ENCODE measurements around the gene CADM2. TPM values are rescaled to one million over a fixed set of nuclear protein-coding genes. Genes with fewer than 3 reads are reported as not detected.

Gene CADM2
- total and polyA plus RNA-seq, 3 donors from 2014 or later = 1.3 to 4.0 (median 2.7) TPM

- no peaks in the 10 kb centered on the region for H3K36me3 ChIP-seq (ENCODE audit: low read depth, missing control alignments)
- 67 to 72% methylated on average over 1 of the region's 1 CpG for WGBS, 2 donors
- no peak for DNase-seq
These were observed 249.9 kb downstream of the CADM2 start for GRCh38 chr3:85208650-85209049.

GRCh38 chr3:85210540-85210939, 251.8 kb downstream of the CADM2 start:
- Histone ChIP-seq H3K9me3 (no peaks in the 10 kb centered on the region), H3K27me3 (no peaks in the 10 kb centered on the region), H3K27ac (no peak overlapping the region), H3K36me3 (ENCODE audit: low read depth, missing control alignments) (no peaks in the 10 kb centered on the region), H3K4me1 (no peaks in the 10 kb centered on the region), H3K4me3 (no peak overlapping the region)
- no peak for DNase-seq
- no peak for TF ChIP-seq CTCF (IDR thresholded peaks at IDR 0.05)
- no peak for TF ChIP-seq POLR2A (IDR thresholded peaks at IDR 0.05)
- 88 to 94% methylated on average over 2 of the region's 2 CpGs for WGBS, 2 donors
- intact Hi-C loops (cut with DNase I; ENCODE audit: low total_unique reads) = no loop called here

More at GRCh38 chr3:85208650-85209049, 249.9 kb downstream of the CADM2 start:
- Histone ChIP-seq H3K4me1 (no peaks in the 10 kb centered on the region), H3K4me3 (no peak overlapping the region), H3K27ac (no peak overlapping the region), H3K9me3 (no peaks in the 10 kb centered on the region), H3K27me3 (no peaks in the 10 kb centered on the region)
- intact Hi-C loops (cut with DNase I; ENCODE audit: low total_unique reads) = no loop called here
- no peak for TF ChIP-seq POLR2A (IDR thresholded peaks at IDR 0.05)
- no peak for TF ChIP-seq CTCF (IDR thresholded peaks at IDR 0.05)

GRCh38 chr3:85228966-85229365, 270.2 kb downstream of the CADM2 start:
- intact Hi-C loops (cut with DNase I; ENCODE audit: low total_unique reads) = no loop called here
- H3K27me3 ChIP-seq = no peaks in the 10 kb centered on the region
- TF ChIP-seq POLR2A (IDR thresholded peaks at IDR 0.05) (no peak), CTCF (IDR thresholded peaks at IDR 0.05) (no peak)
- WGBS, 2 donors = 76% methylated on average over 6 of the region's 6 CpGs; no CpG with 5 or more reads in 1 of the 2 donors
- H3K27ac ChIP-seq = no peak overlapping the region
- H3K36me3 ChIP-seq (ENCODE audit: low read depth, missing control alignments) = no peaks in the 10 kb centered on the region
- no peak for DNase-seq
- no peaks in the 10 kb centered on the region for H3K4me1 ChIP-seq
- H3K4me3 ChIP-seq = no peak overlapping the region
- H3K9me3 ChIP-seq = no peaks in the 10 kb centered on the region

GRCh38 chr3:85244091-85244490, 285.3 kb downstream of the CADM2 start:
- WGBS, 2 donors = 60 to 74% methylated on average over 4 of the region's 4 CpGs
- Histone ChIP-seq H3K4me1 (no peaks in the 10 kb centered on the region), H3K4me3 (no peak overlapping the region), H3K27ac (no peak overlapping the region), H3K27me3 (no peaks in the 10 kb centered on the region), H3K9me3 (no peaks in the 10 kb centered on the region), H3K36me3 (ENCODE audit: low read depth, missing control alignments) (no peaks in the 10 kb centered on the region)
- intact Hi-C loops (cut with DNase I; ENCODE audit: low total_unique reads) = no loop called here
- DNase-seq = no peak
- TF ChIP-seq POLR2A (IDR thresholded peaks at IDR 0.05) (no peak), CTCF (IDR thresholded peaks at IDR 0.05) (no peak)

- TF ChIP-seq POLR2A (IDR thresholded peaks at IDR 0.05) = no peak
- no peak for TF ChIP-seq CTCF (IDR thresholded peaks at IDR 0.05)
- WGBS, 2 donors = 75 to 78% methylated on average over 2 of the region's 2 CpGs
- no peaks in the 10 kb centered on the region for H3K27me3 ChIP-seq
- intact Hi-C loops (cut with DNase I; ENCODE audit: low total_unique reads) = no loop called here
- no peak overlapping the region for H3K27ac ChIP-seq
- H3K4me1 ChIP-seq = no peaks in the 10 kb centered on the region
- DNase-seq = no peak
- no peaks in the 10 kb centered on the region for H3K36me3 ChIP-seq (ENCODE audit: low read depth, missing control alignments)
- H3K4me3 ChIP-seq = no peak overlapping the region
- H3K9me3 ChIP-seq = no peaks in the 10 kb centered on the region
These were observed 285.7 kb downstream of the CADM2 start for GRCh38 chr3:85244519-85244918.
